IPS DF 4.7 (cell line): Measurements from ENCODE around the gene SPINT2.
"Not testable (repeated sequence)": the region's sequence is repeated elsewhere in the genome, so short reads cannot be mapped to it uniquely, and the experiment has no call there.

ENCODE experiments used
- DNase-seq: peaks from one replicate; pipeline ENCODE4 v3.0.0-alpha.2; 2013; ENCODE audit warnings: low spot score; ENCODE audit errors: extremely low read depth

The SPINT2 gene

GRCh38 chr19:38239816-38240215, 24.6 kb upstream of the SPINT2 start:
- DNase-seq: no peak

- no peak for DNase-seq
Measured at GRCh38 chr19:38243279-38243673, 21.1 kb upstream of the SPINT2 start.

DNA sequence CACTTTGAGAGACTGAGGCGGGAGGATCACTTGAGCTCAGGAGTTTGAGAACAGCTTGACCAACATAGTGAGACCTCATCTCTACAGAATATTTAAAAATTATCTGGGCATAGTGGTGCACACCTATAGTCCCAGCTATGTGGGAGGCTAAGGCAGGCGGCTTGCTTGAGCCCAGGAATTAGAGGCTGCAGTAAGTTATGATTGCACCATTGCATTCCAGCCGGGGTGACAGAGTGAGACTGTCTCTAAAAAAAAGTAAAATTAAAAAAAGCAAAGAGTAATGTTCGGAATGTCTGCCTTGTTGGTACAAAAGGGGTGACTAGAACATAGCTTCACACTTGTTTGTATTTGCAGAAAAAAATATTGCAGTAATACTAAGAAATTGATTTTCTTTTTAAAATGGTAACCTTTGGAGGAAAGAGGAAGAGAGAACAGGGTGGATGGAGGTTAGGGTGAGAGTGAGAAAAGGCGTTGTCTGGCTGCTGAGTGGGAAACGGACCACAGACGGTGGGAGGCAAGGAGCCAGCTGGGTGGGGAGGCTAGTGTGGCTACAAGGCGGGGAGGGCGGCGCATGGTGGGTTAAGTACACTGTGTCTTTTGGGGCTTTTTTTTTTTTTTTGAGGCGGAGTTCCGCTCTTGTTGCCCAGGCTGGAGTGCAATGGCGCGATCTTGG, 18.4 kb upstream of the SPINT2 start:
- no peak for DNase-seq

GRCh38 chr19:38247126-38247525, 17.2 kb upstream of the SPINT2 start:
- no peak for DNase-seq

- no peak for DNase-seq
Measured at GRCh38 chr19:38247734-38248268, 16.6 kb upstream of the SPINT2 start.

DNA sequence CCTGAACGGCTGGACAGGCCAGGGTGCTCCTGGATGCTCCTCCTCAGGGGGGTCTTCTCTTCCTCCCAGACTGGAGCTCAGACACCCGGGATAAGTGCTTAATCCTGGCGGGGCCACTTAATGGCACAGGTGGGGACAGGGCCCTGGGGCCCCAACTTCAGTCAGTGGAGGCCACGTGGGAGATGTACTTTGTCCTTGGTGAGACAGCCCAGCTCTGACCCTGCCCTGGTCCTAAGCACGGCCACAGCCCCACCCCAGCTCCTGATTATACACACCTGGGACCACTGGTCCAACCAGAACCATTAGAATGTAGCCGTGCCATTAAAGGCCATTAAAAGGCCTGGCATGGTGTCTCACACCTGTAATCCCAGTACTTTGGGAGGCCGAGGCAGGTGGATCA, 16.0 kb upstream of the SPINT2 start:
- DNase-seq: no peak

GRCh38 chr19:38250428-38250820, 13.9 kb upstream of the SPINT2 start:
- no peak for DNase-seq

GRCh38 chr19:38250821-38251563, 13.4 kb upstream of the SPINT2 start:
- DNase-seq: no peak

GRCh38 chr19:38251564-38252051, 12.8 kb upstream of the SPINT2 start:
- DNase-seq: no peak

DNA sequence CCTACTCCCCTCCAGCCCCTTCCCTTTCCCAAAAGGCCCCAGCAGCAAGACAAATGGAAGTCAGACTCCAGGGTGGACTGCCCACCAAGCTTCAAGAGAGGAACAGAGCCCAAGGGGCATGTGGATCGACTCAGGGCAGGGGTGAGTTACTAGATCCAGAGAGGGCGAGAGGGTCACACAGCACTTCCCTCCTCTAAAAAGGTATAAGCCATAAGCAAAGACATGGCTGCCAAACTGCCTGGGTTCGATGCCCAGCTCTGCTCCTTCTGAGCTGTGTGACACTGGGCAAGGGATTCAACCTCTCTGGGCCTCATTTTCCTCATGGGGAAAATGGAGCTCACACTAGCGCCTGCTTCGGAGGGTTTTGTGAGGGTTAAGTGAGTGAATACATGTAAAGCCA, 12.0 kb upstream of the SPINT2 start:
- no peak for DNase-seq

DNA sequence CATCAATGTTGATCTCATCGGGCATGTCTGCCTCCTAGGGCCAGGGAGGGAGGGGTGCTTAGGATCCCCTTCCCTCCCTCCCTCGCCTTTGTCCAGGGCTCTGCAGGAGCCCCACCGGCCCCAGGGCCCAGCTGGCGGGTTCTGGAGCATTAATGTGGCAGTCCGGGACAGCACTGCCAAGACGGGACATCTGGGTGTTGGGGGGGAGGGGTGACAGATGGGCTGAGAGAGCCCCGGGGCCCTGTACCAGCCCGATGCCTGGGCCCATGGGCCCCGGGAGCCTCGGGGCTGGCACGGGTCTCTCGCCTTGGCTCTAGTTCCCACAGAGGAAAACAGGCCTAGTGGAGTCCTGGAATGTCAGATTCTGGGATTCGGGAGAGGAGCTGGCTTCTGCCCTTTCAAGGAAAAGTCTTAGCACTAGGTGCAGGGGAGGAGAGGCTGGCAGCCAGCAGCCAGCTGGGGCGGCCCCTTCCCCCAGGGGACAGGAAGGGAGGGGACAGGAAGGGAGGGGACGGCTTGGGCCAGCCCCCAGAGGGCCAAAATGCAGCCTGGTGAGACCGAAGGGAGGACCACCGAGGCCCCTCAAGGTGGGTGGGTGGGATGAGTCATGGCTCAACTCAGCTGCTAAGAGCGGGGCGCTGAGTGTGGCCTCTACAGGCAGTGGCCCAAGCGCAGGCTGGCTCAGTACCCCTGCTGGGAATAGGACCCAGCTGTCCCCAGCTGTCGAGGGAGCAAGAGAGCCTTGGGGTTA, 11.3 kb upstream of the SPINT2 start:
- no peak for DNase-seq

- DNase-seq: no peak
Measured at GRCh38 chr19:38253788-38254187, 10.6 kb upstream of the SPINT2 start.

DNA sequence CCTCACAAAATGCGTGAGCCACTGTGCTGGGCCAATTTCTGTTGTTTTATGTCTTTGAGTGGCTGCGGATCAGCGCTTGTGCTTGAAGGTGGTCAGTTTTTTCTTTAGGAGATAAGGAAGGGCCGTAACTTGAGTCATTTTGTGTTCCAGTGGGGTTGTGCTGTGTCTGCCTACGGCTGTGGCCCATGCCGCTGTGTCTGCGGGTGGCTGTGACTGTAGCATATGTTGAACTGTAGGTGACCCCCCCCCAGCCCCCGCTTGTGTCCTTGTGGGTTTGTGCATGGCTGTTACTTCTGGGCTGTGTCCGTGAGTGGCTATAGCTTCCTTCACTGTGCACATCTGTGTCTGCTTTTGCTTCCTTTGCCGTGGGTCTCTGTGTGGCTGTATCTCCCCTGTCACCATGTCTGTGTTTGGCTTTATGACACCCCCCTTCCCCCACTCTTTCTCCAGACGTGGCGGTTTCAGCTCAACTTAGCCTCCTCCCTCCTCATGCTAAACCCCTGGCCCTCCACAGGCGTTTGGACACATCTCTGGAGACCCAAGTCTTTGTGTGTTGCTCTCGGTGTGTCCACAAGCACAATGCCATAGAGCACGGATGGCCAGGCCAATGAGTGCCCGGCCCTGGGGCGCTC, 8.9 kb upstream of the SPINT2 start:
- no peak for DNase-seq

DNA sequence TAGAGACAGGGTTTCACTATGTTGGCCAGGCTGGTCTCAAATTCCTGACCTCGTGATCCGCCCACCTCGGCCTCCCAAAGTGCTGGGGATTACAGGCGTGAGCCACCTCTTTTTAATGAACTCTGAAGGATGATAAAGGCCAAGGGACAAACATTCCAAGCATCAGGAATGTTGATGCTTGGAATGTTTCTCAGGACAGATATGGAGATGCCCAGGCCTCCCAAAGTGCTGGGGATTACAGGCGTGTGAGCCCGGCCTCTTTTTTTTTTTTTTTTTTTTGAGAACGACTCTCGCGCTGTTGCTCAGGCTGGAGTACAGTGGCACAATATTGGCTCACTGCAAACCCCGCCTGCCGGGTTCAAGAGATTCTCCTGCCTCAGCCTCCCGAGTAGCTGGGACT, 2.4 kb upstream of the SPINT2 start:
- not testable (repeated sequence) for DNase-seq

GRCh38 chr19:38262585-38263268, 1.6 kb upstream of the SPINT2 start:
- no peak for DNase-seq

DNA sequence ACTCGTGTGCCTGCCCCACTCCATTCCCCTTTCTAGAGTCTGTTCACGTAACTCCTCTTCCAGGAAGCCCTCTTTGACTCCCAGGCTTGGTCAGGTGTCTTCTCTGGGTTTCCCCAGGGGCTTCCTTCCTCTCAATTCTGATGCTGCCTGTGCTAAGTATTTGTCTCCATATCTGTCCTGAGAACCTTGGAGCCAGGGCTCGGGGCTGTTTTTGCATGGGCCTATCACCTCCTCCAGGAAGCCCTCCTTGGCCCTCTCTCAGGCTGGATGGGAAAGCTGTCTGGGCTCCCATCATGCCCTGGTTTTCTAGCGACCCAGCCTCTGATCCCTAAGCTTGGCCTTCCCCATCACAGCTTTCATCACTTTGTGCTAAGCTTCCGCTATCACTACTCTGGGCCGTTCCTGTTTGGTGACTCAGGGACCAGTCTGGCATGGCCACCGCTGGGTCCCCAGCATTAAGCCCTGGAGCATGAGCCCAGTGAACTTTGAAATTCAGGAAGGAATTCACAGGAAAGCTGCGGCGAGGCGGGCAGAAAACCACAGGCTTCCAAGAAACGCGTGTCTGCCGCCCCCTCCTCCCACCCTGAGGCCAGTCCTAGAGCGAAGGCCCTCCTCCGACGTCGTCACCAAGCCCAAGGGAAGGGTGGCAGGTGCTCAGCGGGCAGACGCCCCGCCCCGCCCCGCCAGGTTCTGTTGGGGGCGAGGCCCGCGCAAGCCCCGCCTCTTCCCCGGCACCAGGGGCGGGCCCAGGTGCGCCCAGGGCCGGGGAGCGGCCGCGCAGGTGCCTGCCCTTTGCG, 486 bp upstream of the SPINT2 start:
- no peak for DNase-seq

DNA sequence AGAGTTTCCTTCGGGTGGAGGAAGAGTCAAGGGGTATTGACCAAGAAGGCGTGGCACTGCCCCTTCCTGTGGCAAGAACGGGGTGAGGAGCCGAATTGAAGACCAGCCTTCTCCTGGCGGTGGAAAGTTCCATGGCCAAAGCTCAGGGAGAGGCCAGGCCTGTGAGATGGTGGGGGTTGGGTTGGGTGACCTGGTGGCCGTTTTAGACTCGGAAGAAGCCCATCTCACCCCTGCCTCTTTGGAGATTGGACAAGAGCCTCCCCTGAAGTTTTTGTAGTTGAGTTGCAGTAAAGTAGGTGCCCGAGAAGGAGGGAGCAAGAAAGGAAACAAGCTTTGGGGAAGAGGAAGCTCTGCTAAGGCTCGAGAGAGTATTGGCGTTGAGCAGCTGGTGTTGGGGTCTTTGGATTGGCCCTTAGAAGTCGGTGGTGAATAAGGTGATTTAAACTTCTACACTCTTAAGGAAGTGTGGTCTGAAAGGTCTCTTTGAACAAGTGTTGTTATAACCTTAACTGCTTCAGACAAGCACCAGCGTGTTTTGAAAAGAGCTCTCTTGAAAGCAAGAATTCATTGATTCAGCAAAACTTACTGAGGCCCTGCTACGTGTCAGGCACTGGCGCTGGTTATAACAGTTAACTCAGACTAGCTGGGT, 964 bp downstream of the SPINT2 start:
- DNase-seq: no peak

DNA sequence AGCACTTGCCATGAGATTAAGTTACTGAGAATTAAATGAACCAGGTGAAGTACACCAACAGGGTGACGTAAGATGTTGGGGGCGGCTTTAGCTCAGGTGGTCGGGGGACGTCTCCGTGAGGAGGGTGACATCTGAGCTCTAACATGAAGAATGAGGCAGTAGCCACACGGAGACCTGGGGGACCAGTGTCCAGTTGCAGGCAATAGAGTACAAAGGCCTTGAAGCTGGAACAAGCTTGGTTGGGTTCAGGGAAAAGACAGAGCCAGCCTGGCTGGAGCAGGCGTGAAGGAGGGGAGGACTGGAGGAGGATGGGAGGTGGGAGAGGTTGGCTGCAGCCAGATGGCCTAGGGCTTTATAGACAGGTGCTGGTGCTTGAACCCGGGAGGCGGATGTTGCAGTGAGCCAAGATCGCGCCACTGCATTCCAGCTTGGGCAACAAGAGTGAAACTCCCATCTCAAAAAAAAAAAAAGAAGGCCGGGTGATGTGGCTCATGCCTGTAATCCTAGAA, 1.6 kb downstream of the SPINT2 start:
- DNase-seq: no peak

- no peak for DNase-seq
Measured at GRCh38 chr19:38266981-38267597, 2.7 kb downstream of the SPINT2 start.
